ENCODE results near the gene MCM7.

DNA sequence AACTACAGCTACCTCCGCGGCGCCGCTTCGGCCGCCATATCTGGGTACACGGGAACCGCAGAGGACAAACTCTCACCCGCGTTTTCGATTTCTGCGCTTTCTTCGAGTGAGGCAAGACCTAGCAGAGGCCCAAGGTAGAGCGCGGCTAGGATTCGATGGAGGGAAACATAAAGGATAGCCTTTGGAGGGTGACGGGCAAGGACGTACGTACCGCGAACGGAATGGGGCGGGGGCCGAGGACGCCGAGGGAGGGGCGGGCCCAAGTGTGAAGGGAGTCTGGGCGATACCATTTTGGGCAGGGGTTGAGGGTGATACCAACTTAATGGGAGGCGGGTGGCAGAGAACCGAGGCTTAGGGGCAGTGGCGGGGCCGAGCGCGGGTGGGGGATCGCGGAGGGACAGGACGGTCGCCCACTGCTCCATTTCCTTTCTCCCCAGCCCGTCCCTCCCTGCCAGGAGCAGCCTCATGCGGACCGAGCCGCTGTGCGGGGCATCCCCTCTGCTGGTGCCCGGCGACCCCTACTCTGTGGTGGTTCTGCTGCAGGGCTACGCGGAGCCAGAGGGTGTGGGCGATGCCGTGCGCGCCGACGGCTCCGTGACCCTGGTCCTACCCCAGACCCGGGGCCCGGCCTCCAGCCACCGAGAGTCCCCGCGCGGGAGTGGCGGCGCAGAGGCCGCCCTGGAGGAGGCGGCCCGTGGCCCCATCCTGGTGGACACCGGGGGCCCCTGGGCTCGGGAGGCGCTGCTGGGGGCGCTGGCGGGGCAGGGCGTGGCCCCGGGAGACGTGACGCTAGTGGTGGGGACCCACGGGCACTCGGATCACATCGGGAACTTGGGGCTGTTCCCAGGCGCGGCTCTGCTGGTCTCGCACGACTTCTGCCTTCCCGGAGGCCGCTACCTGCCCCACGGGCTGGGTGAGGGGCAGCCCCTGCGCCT, 26.0 kb upstream of the MCM7 start, which contains the start of gene MBLAC1:
- no peak for TF ChIP-seq EZH2 (IDR thresholded peaks at IDR 0.05; ENCODE audit: low read length)
- TF ChIP-seq, protein P1, sequence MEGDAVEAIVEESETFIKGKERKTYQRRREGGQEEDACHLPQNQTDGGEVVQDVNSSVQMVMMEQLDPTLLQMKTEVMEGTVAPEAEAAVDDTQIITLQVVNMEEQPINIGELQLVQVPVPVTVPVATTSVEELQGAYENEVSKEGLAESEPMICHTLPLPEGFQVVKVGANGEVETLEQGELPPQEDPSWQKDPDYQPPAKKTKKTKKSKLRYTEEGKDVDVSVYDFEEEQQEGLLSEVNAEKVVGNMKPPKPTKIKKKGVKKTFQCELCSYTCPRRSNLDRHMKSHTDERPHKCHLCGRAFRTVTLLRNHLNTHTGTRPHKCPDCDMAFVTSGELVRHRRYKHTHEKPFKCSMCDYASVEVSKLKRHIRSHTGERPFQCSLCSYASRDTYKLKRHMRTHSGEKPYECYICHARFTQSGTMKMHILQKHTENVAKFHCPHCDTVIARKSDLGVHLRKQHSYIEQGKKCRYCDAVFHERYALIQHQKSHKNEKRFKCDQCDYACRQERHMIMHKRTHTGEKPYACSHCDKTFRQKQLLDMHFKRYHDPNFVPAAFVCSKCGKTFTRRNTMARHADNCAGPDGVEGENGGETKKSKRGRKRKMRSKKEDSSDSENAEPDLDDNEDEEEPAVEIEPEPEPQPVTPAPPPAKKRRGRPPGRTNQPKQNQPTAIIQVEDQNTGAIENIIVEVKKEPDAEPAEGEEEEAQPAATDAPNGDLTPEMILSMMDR (optimal IDR thresholded peaks at IDR 0.05 in 1 of 3, IDR thresholded peaks at IDR 0.05 in 1 of 3, conservative IDR thresholded peaks at IDR 0.05 in 1 of 3; ENCODE audit: extremely low read depth in 1 of 3, insufficient read depth in 2 of 3, low read length in 3 of 3): no peak

All from keratinocyte (primary cell).